Measurements from ENCODE around the gene MRPL28.

Gene MRPL28

GRCh38 chr16:336269-336668, 34.1 kb downstream of the MRPL28 start:
- TF ChIP-seq, protein P1, sequence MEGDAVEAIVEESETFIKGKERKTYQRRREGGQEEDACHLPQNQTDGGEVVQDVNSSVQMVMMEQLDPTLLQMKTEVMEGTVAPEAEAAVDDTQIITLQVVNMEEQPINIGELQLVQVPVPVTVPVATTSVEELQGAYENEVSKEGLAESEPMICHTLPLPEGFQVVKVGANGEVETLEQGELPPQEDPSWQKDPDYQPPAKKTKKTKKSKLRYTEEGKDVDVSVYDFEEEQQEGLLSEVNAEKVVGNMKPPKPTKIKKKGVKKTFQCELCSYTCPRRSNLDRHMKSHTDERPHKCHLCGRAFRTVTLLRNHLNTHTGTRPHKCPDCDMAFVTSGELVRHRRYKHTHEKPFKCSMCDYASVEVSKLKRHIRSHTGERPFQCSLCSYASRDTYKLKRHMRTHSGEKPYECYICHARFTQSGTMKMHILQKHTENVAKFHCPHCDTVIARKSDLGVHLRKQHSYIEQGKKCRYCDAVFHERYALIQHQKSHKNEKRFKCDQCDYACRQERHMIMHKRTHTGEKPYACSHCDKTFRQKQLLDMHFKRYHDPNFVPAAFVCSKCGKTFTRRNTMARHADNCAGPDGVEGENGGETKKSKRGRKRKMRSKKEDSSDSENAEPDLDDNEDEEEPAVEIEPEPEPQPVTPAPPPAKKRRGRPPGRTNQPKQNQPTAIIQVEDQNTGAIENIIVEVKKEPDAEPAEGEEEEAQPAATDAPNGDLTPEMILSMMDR (IDR thresholded peaks at IDR 0.05), result no peak

GRCh38 chr16:333406-334094, 36.8 kb downstream of the MRPL28 start:
- TF ChIP-seq, protein P1 (IDR thresholded peaks at IDR 0.05), result no peak

GRCh38 chr16:330741-331140, 39.6 kb downstream of the MRPL28 start:
- TF ChIP-seq, protein P1 (IDR thresholded peaks at IDR 0.05), result no peak

DNA sequence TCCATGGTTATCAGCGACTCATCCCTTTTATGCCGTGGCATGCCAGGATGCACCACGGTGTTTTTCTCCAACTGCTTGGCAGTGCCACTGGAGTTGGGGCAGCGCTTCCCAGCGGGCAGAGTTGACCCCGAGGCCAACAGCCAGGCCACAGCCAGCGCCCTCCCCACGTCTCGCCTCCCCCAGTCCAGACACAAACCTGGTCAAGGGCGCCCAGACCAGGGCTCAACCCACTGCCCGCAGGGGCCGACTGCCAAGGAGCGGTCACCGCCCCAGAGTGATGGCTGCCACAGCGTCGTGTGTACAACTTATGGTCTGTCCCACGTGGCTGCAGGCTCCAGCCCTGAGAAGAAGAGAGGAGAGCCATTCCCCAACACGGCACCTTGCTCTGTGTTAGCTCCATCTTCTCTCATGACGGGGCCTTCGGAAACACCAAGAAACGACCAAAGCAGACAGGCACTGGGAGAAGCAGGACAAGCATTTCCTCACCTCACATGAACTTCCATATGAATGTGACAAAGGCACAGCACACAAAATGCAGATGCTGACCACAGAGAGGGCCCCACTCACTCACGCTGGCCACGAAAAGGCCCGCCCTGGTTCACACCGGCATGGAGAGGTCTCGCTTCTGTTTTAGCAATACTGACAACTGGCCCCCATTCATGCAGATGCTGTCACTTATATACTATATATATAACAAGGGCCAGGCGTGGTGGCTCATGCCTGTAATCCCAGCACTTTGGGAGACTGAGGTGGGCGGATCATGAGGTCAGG, 44.8 kb downstream of the MRPL28 start:
- TF ChIP-seq, protein P1 (IDR thresholded peaks at IDR 0.05), result no peak

DNA sequence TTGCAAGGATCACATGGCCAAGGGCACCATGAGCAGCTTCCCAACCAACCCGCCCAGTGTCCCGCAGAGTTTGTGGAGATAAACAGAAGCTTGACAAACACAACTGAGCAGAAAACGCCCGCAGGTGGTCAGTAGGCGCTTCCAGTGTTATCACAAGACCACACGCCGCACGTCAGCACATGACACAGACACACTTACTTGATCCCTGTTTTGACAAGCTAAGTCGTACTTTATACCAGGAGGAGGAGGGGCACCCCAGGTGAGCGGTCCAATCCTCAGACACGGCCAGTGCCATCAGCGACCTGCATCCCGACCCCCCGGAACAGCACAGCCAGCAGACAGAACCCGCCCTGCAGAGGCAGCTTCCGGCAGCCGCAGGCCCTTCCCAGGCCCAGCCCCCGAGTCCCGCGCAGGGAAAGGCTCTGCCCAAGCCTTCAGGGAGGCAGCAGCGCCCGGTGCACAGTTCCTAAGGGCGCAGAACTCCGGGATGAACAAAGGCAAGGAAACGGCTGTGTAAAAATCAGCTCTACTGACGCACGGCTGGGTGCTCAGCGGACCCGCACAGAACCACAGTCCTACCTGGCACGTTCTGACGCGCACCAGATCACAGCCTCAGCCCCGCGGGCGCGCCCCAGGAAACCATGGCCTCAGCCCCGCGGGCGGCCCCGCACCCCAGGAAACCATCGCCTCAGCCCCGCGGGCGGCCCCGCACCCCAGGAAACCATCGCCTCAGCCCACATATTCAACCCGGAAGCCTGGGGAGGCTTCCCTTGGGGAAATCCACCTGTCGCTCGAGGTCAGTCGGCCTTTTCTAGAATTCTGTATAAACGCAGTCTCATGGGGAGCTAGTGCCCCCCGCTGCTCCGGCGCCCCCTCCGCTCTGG, 45.6 kb downstream of the MRPL28 start:
- TF ChIP-seq, protein P1 (IDR thresholded peaks at IDR 0.05), result no peak

DNA sequence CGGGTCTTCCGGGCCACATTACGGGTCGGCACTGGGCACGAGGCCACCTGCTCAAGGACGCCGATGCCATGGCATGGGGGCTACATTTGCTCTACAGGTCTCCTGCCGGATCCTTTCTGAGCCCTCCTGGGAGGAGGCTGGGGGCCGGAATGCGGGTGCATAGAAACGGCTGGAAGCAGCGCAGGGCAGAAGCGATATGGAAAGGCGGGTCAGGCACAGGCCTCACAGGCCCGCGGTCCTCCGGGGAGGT, 46.2 kb downstream of the MRPL28 start:
- TF ChIP-seq, protein P1 (IDR thresholded peaks at IDR 0.05), result no peak

GRCh38 chr16:322476-323143, 47.7 kb downstream of the MRPL28 start:
- TF ChIP-seq, protein P1 (IDR thresholded peaks at IDR 0.05), result no peak

Data from LNCAP (cell line).